ENCODE data around the gene TTC9. TPM values are rescaled to one million over a fixed set of nuclear protein-coding genes. Genes with fewer than 3 reads are reported as not detected.

TTC9 gene
- total and polyA plus RNA-seq, 2 donors (not counting 1 experiment from before 2014, with no cell fraction given), result 1.9 to 4.3 TPM

DNA sequence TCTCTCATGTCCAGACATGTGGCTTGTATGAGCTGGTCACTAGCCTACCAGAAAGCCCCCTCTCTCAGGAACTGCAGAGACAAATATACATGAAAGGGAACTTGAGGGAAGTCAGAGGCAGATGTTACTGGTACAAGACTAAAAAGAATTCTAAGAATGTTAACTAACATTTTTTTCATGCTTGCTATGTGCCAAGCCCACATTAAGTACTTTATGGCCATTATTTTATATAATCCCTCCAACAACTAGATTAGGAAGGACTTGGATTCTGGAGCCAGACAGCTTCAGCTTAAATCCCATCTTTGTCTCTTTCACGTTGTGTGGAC lies 24.6 kb downstream of the TTC9 start:
- H3K9ac ChIP-seq (ENCODE audit: insufficient read depth, low read length), result no peak overlapping the region
- no peak for TF ChIP-seq EZH2 (IDR thresholded peaks at IDR 0.05; ENCODE audit: low read length, missing control alignments)
- TF ChIP-seq, protein P1, sequence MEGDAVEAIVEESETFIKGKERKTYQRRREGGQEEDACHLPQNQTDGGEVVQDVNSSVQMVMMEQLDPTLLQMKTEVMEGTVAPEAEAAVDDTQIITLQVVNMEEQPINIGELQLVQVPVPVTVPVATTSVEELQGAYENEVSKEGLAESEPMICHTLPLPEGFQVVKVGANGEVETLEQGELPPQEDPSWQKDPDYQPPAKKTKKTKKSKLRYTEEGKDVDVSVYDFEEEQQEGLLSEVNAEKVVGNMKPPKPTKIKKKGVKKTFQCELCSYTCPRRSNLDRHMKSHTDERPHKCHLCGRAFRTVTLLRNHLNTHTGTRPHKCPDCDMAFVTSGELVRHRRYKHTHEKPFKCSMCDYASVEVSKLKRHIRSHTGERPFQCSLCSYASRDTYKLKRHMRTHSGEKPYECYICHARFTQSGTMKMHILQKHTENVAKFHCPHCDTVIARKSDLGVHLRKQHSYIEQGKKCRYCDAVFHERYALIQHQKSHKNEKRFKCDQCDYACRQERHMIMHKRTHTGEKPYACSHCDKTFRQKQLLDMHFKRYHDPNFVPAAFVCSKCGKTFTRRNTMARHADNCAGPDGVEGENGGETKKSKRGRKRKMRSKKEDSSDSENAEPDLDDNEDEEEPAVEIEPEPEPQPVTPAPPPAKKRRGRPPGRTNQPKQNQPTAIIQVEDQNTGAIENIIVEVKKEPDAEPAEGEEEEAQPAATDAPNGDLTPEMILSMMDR (conservative IDR thresholded peaks at IDR 0.05 in 1 of 2, IDR thresholded peaks at IDR 0.05 in 1 of 2; ENCODE audit: low read depth in 1 of 2, low read length in 2 of 2), result no peak
- H4K20me1 ChIP-seq (ENCODE audit: control insufficient read depth, extremely low read depth, insufficient read depth, low read length), result no peaks in the 10 kb centered on the region
- peaks cover 12% of the 10 kb centered on the region for H3K4me1 ChIP-seq (ENCODE audit: control insufficient read depth, extremely low read depth, insufficient read depth, low read length)
- H3K9me3 ChIP-seq (ENCODE audit: control insufficient read depth, insufficient read depth, low read depth, low read length), result no peaks in the 10 kb centered on the region
- no peaks in the 10 kb centered on the region for H3K27me3 ChIP-seq (ENCODE audit: control insufficient read depth, insufficient read depth, low read length)
- DNase-seq (ENCODE audit: low read depth in 2 of 2), result peak in 1 of 2 donors; percentile 35
- H3K79me2 ChIP-seq (ENCODE audit: control insufficient read depth, insufficient read depth, low read length), result no peaks in the 10 kb centered on the region
- H2AFZ ChIP-seq (ENCODE audit: low read length), result no peak overlapping the region
- H3K4me3 ChIP-seq (replicated peaks in 1 of 4; ENCODE audit: control extremely low read depth in 1 of 4, insufficient read depth in 1 of 4, low read depth in 3 of 4, low read length in 4 of 4), result no peak overlapping the region
- peak overlapping the region; percentile 38 for H3K4me2 ChIP-seq (ENCODE audit: extremely low read depth, insufficient read depth, low read length)
- H3K36me3 ChIP-seq (ENCODE audit: control insufficient read depth, insufficient read depth, low read length), result no peaks in the 10 kb centered on the region
- no peak overlapping the region for H3K27ac ChIP-seq (ENCODE audit: insufficient read depth, low read length)

DNA sequence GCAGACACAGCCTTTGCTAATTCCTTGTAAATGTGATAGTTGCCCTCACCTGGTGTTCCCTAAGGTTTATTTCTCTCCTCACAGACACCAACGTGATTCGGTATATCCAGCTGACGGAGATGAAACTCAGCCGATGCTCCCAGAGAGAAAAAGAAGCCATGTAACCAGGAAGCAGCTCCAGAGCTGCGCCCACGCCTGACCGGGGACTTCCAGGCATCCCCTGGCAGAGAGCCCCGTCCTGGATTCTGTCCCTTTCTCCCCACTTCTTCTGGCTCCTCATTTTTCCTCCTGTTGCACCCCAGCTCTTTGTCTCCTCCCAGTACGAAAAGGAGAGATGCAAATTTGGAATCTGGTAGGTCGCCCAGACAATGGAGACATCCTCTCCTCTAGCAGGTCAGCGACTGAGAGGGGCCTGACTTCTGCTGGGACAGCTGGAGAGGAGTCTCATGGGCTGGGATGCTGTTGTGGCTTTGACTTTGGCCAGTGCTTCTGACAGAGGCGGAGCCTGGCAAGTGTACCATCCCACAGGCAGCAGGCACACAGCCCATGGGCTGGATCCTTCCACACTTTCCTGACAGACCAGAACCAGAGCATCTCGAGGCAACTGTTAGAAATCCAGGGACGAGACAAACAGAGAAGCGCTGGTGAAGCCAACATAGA lies 29.4 kb downstream of the TTC9 start:
- H3K9me3 ChIP-seq (ENCODE audit: control insufficient read depth, insufficient read depth, low read depth, low read length), result no peaks in the 10 kb centered on the region
- H3K9ac ChIP-seq (ENCODE audit: insufficient read depth, low read length), result no peak overlapping the region
- no peak overlapping the region for H2AFZ ChIP-seq (ENCODE audit: low read length)
- no peak for TF ChIP-seq EZH2 (IDR thresholded peaks at IDR 0.05; ENCODE audit: low read length, missing control alignments)
- TF ChIP-seq, protein P1 (conservative IDR thresholded peaks at IDR 0.05 in 1 of 2, IDR thresholded peaks at IDR 0.05 in 1 of 2; ENCODE audit: low read depth in 1 of 2, low read length in 2 of 2), result no peak
- no peaks in the 10 kb centered on the region for H3K36me3 ChIP-seq (ENCODE audit: control insufficient read depth, insufficient read depth, low read length)
- peak overlapping the region in 2 of 4 experiments; percentile 8 to 14 for H3K4me3 ChIP-seq (replicated peaks in 1 of 4; ENCODE audit: control extremely low read depth in 1 of 4, insufficient read depth in 1 of 4, low read depth in 3 of 4, low read length in 4 of 4)
- peak in 1 of 2 donors; percentile 47 for DNase-seq (ENCODE audit: low read depth in 2 of 2)
- H3K27me3 ChIP-seq (ENCODE audit: control insufficient read depth, insufficient read depth, low read length), result no peaks in the 10 kb centered on the region
- peak overlapping the region; percentile 29 for H3K4me2 ChIP-seq (ENCODE audit: extremely low read depth, insufficient read depth, low read length)
- peaks cover 4% of the 10 kb centered on the region for H3K4me1 ChIP-seq (ENCODE audit: control insufficient read depth, extremely low read depth, insufficient read depth, low read length)
- H3K27ac ChIP-seq (ENCODE audit: insufficient read depth, low read length), result no peak overlapping the region
- H4K20me1 ChIP-seq (ENCODE audit: control insufficient read depth, extremely low read depth, insufficient read depth, low read length), result no peaks in the 10 kb centered on the region
- H3K79me2 ChIP-seq (ENCODE audit: control insufficient read depth, insufficient read depth, low read length), result no peaks in the 10 kb centered on the region

DNA sequence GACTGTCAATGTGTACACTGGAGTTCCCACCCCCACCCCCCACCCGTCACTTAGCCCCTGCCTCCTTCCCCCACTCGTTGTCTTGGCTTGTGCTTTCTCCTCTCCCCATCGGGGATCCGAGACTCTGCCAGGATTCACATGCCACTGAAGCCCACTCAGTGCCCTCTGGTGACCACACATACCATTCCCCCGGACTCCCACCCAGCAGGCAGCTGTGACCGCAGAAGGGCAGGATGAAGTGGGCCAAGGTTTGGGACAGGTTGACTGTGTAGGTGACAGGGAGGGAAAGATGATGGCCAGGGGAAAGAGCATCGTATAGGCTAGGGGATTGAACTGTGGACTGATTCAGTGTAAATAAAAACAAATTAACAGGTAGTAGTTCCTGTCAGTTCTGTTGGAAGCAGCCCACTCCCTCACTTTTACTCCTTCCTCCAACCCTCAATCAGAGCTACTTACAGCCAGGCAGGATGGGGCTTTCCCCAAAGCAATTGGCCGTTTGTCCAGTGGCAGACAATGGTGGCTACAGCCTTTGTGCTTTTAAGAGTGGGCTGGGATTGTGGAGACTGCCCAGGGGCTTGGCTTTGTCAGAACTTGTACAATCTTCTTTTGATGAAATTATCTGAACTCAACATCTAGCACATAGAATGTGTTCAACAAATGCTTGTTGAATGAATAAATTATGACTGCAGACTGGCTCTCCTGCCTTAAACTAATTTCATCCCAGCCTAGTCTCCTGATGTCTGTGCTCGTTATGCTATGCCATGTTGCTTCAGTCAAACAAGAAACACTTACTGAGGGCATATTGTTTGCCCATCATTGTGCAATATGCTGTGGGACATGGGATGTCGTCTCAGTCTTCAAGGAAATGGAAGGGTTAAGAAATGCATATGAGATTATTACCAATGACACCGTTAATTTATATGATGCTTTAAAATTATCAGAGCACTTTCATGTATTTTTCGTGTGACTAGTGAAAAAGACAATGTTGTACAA lies 30.2 kb downstream of the TTC9 start:
- Histone ChIP-seq H3K9ac (ENCODE audit: insufficient read depth, low read length) (no peak overlapping the region), H3K4me3 (replicated peaks in 1 of 4; ENCODE audit: control extremely low read depth in 1 of 4, insufficient read depth in 1 of 4, low read depth in 3 of 4, low read length in 4 of 4) (no peak overlapping the region), H3K27me3 (ENCODE audit: control insufficient read depth, insufficient read depth, low read length) (no peaks in the 10 kb centered on the region), H3K36me3 (ENCODE audit: control insufficient read depth, insufficient read depth, low read length) (no peaks in the 10 kb centered on the region), H3K27ac (ENCODE audit: insufficient read depth, low read length) (no peak overlapping the region), H3K79me2 (ENCODE audit: control insufficient read depth, insufficient read depth, low read length) (no peaks in the 10 kb centered on the region), H3K4me1 (ENCODE audit: control insufficient read depth, extremely low read depth, insufficient read depth, low read length) (peaks cover 2% of the 10 kb centered on the region), H2AFZ (ENCODE audit: low read length) (no peak overlapping the region), H4K20me1 (ENCODE audit: control insufficient read depth, extremely low read depth, insufficient read depth, low read length) (no peaks in the 10 kb centered on the region), H3K4me2 (ENCODE audit: extremely low read depth, insufficient read depth, low read length) (no peak overlapping the region), H3K9me3 (ENCODE audit: control insufficient read depth, insufficient read depth, low read depth, low read length) (no peaks in the 10 kb centered on the region)
- TF ChIP-seq, protein P1 (conservative IDR thresholded peaks at IDR 0.05 in 1 of 2, IDR thresholded peaks at IDR 0.05 in 1 of 2; ENCODE audit: low read depth in 1 of 2, low read length in 2 of 2), result no peak
- TF ChIP-seq EZH2 (IDR thresholded peaks at IDR 0.05; ENCODE audit: low read length, missing control alignments), result no peak
- DNase-seq (ENCODE audit: low read depth in 2 of 2), result no peak

All from fibroblast of lung (primary cell).